A549 (cell line): ENCODE data around the gene GNE. TPM values are rescaled to one million over a fixed set of nuclear protein-coding genes. Genes with fewer than 3 reads are reported as not detected.

Experiments
- ATAC-seq, 2 experiments: fragments of 200-7000 bp in 1 of 2; fragments of >200 bp in 1 of 2; cut with Nextera tagmentation in 1 of 2; cut with Tn5 transposase in 1 of 2; 3 replicates each; pipeline versions ENCODE4 v1.8.0 to v1.9.1; 2018 to 2020; ENCODE audit warnings: mild to moderate bottlenecking in 1 of 2, moderate library complexity in 1 of 2
- CTCF ChIA-PET: fragments of 300-600 bp; sonication (Branson Sonifier 250); formaldehyde crosslinking; extraction: SDS; loops from one replicate; lab custom pipeline; 2021; ENCODE audit warnings: antibody characterized with exemption, inconsistent platforms; lab: Yijun Ruan, JAX
- POLR2A ChIA-PET: fragments of 350-600 bp; formaldehyde crosslinking; extraction: SDS; loops from one replicate; lab custom pipeline; 2021; ENCODE audit warnings: antibody characterized with exemption, inconsistent platforms; lab: Yijun Ruan, JAX
- DNase-seq, 2 experiments: peaks; one replicate each; pipeline versions ENCODE4 v3.0.0 to v3.0.0-alpha.2; 2011 to 2016; ENCODE audit warnings: low read depth in 1 of 2, low spot score in 1 of 2
- FAIRE-seq: peaks from 2 replicates; lab custom pipeline; 2011; peaks lifted over from hg19 to GRCh38; lab: Jason Lieb, UNC
- H3K27ac ChIP-seq, 2 experiments: fragments of >200 bp; sonication (Bioruptor Twin); formaldehyde crosslinking; 3 replicates each; pipeline ENCODE4 v1.5.1; 2016 to 2017
- H3K4me1 ChIP-seq: fragments of >200 bp; sonication (Bioruptor Twin); formaldehyde crosslinking; 3 replicates; pipeline ENCODE4 v1.6.1; 2016
- H3K4me2 ChIP-seq: fragments of >200 bp; sonication (Bioruptor Twin); formaldehyde crosslinking; 3 replicates; pipeline ENCODE4 v1.6.1; 2016
- H3K4me3 ChIP-seq: fragments of >200 bp; sonication (Bioruptor Twin); formaldehyde crosslinking; 3 replicates; pipeline ENCODE4 v1.5.1; 2016
- H3K9me3 ChIP-seq: fragments of >200 bp; sonication (Bioruptor Twin); formaldehyde crosslinking; 3 replicates; pipeline ENCODE4 v1.6.1; 2016
- BHLHE40 ChIP-seq: IDR thresholded peaks from 2 replicates; pipeline ENCODE4 v1.6.1; 2012; ENCODE audit warnings: low read depth, low read length, inconsistent platforms
- CBX8 ChIP-seq: fragments of 200-600 bp; sonication (generic); IDR thresholded peaks from 2 replicates; pipeline ENCODE4 v1.6.1; 2016
- CHD2 ChIP-seq: fragments of 150-350 bp; IDR thresholded peaks from 2 replicates; pipeline ENCODE4 v1.6.1; 2014; ENCODE audit warnings: low read length; ENCODE audit not compliant: partially characterized antibody
- CHD4 ChIP-seq: fragments of 200-600 bp; sonication (generic); IDR thresholded peaks from 2 replicates; pipeline ENCODE4 v1.6.1; 2016; ENCODE audit warnings: antibody characterized with exemption, mild to moderate bottlenecking, borderline replicate concordance
- EHF ChIP-seq: fragments of 250-450 bp; sonication (Bioruptor Pico); IDR thresholded peaks from 2 replicates; pipeline ENCODE4 v1.5.0; 2020; ENCODE audit warnings: mild to moderate bottlenecking
- FOSB ChIP-seq: fragments of 250-450 bp; sonication (Bioruptor Pico); IDR thresholded peaks from 2 replicates; pipeline ENCODE4 v1.5.0; 2020; ENCODE audit warnings: mild to moderate bottlenecking, moderate library complexity
- FOXS1 ChIP-seq: fragments of 250-450 bp; sonication (Bioruptor Pico); IDR thresholded peaks from 2 replicates; pipeline ENCODE4 v1.5.0; 2020; ENCODE audit warnings: mild to moderate bottlenecking, moderate library complexity
- HDAC2 ChIP-seq: fragments of 200-600 bp; sonication (generic); IDR thresholded peaks from 2 replicates; pipeline ENCODE4 v1.6.1; 2016
- HEYL ChIP-seq: fragments of 250-450 bp; sonication (Bioruptor Pico); IDR thresholded peaks from 2 replicates; pipeline ENCODE4 v1.8.0; 2021; ENCODE audit warnings: mild to moderate bottlenecking, moderate library complexity
- HOXA7 ChIP-seq: fragments of 250-450 bp; sonication (Bioruptor Pico); IDR thresholded peaks from 2 replicates; pipeline ENCODE4 v1.5.0; 2020; ENCODE audit warnings: mild to moderate bottlenecking, moderate library complexity
- JUN ChIP-seq, 2 experiments: fragments of >200 bp; sonication (Bioruptor Twin); formaldehyde crosslinking; IDR thresholded peaks; 2 replicates in 1 of 2; 3 replicates in 1 of 2; pipeline ENCODE4 v1.6.1; 2016 to 2017
- KDM1A ChIP-seq: fragments of 200-600 bp; sonication (generic); IDR thresholded peaks from 2 replicates; pipeline ENCODE4 v1.6.1; 2016; ENCODE audit warnings: low read depth, mild to moderate bottlenecking
- MAFK ChIP-seq: fragments of 450-650 bp; IDR thresholded peaks from 2 replicates; pipeline ENCODE4 v1.6.1; 2014; ENCODE audit not compliant: partially characterized antibody
- MAZ ChIP-seq: fragments of 150-350 bp; IDR thresholded peaks from 2 replicates; pipeline ENCODE4 v1.6.1; 2014; ENCODE audit warnings: antibody characterized with exemption, low read depth, low read length, borderline replicate concordance
- NPAS2 ChIP-seq: fragments of 250-450 bp; sonication (Bioruptor Pico); IDR thresholded peaks from 2 replicates; pipeline ENCODE4 v1.8.0; 2022; ENCODE audit warnings: mild to moderate bottlenecking, moderate library complexity, borderline replicate concordance
- NR3C1 ChIP-seq: fragments of >200 bp; sonication (Bioruptor Twin); formaldehyde crosslinking; IDR thresholded peaks from 3 replicates; pipeline ENCODE4 v1.6.1; 2017
- POLR2A ChIP-seq: IDR thresholded peaks from 2 replicates; pipeline ENCODE4 v1.6.1; 2012; ENCODE audit warnings: mild to moderate bottlenecking, low read length
- RARB ChIP-seq: fragments of 250-450 bp; sonication (Bioruptor Pico); IDR thresholded peaks from 2 replicates; pipeline ENCODE4 v1.8.0; 2021; ENCODE audit warnings: mild to moderate bottlenecking, moderate library complexity
- RCOR1 ChIP-seq: fragments of 150-350 bp; IDR thresholded peaks from 2 replicates; pipeline ENCODE4 v1.6.1; 2014; ENCODE audit warnings: antibody characterized with exemption, low read length, low read depth
- SMC3 ChIP-seq: fragments of >200 bp; sonication (Bioruptor Twin); formaldehyde crosslinking; IDR thresholded peaks from 3 replicates; pipeline ENCODE4 v1.6.1; 2018; ENCODE audit warnings: inconsistent platforms
- TFCP2L1 ChIP-seq: fragments of 250-450 bp; sonication (Bioruptor Pico); IDR thresholded peaks from 2 replicates; pipeline ENCODE4 v1.5.0; 2021; ENCODE audit warnings: mild to moderate bottlenecking
- TP53 ChIP-seq: fragments of 250-450 bp; sonication (Bioruptor Pico); IDR thresholded peaks from 2 replicates; pipeline ENCODE4 v1.5.0; 2021; ENCODE audit warnings: mild to moderate bottlenecking, moderate library complexity
- ZC3H11A ChIP-seq: fragments of 450-650 bp; IDR thresholded peaks from 2 replicates; pipeline ENCODE4 v1.6.1; 2014; ENCODE audit warnings: antibody characterized with exemption, mild to moderate bottlenecking
- ZFP36 ChIP-seq: fragments of 450-650 bp; IDR thresholded peaks from 2 replicates; pipeline ENCODE4 v1.6.1; 2014; ENCODE audit warnings: borderline replicate concordance; ENCODE audit not compliant: partially characterized antibody
- ZSCAN20 ChIP-seq: fragments of 250-450 bp; sonication (Bioruptor Pico); IDR thresholded peaks from 2 replicates; pipeline ENCODE4 v1.8.0; 2022; ENCODE audit warnings: mild to moderate bottlenecking, moderate library complexity
- WGBS: methylation state at CpG from one replicate; pipeline ENCODE4 v1.1.6; 2017; ENCODE audit errors: missing lambda C conversion rate; 5-methylcytosine and 5-hydroxymethylcytosine counted together
- polyA plus RNA-seq, 4 experiments: library from polyadenylated mRNA; depleted of rRNA in 3 of 4; stranded (reverse); fragments of >200 nt; fragmentation: RNase III in 1 of 4; extraction: RNeasy Plus Mini Kit Qiagen cat#74134 plus additional on column Dnase treatment in 1 of 4; gene quantifications; 2 replicates in 3 of 4; 3 replicates in 1 of 4; pipeline ENCODE4 v1.2.3, GENCODE V29; 2011 to 2017
- TF ChIP-seq, protein P1 (sequence below): fragments of >200 bp; sonication (Bioruptor Twin); formaldehyde crosslinking; IDR thresholded peaks from 3 replicates; pipeline ENCODE4 v1.5.1; 2016
- TF ChIP-seq, protein P2 (sequence below): IDR thresholded peaks from 2 replicates; pipeline ENCODE4 v1.6.1; 2012
- TF ChIP-seq, protein P3 (sequence below): fragments of 200-600 bp; sonication (generic); IDR thresholded peaks from 2 replicates; pipeline ENCODE4 v1.6.1; 2016; ENCODE audit warnings: antibody characterized with exemption, mild to moderate bottlenecking, moderate library complexity
- TF ChIP-seq, protein P4 (sequence below): fragments of >200 bp; sonication (Bioruptor Twin); formaldehyde crosslinking; IDR thresholded peaks from 3 replicates; pipeline ENCODE4 v1.6.1; 2016

Gene GNE
- polyA plus RNA-seq, 2 of the 4 experiments (the other 2 are of a cell fraction): 23.0 to 32.9 TPM

DNA sequence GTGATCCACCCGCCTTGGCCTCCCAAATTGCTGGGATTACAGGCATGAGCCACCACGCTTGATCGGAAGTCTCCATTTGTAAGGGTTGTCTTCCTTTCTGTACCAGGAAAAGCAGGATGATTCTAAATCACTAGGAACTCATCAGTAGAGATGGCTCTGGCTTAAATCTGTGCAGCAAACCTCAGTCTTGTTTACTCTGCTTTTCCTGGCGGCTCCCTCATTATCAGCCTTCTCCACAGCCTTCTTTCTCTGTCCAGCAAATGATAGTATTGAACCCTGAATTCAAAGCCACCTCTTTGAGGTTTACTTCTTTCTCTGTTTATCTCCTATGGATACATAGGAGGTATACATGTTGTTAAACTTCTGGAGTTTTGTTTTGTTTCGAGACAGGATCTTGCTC, 43.0 kb upstream of the GNE start:
- no peak overlapping the region for H3K4me3 ChIP-seq
- H3K27ac ChIP-seq: peak overlapping the region in 1 of 2 experiments; percentile 25; a peak in 1 of 6 replicates
- no peak for TF ChIP-seq MAFK
- TF ChIP-seq, protein P1, sequence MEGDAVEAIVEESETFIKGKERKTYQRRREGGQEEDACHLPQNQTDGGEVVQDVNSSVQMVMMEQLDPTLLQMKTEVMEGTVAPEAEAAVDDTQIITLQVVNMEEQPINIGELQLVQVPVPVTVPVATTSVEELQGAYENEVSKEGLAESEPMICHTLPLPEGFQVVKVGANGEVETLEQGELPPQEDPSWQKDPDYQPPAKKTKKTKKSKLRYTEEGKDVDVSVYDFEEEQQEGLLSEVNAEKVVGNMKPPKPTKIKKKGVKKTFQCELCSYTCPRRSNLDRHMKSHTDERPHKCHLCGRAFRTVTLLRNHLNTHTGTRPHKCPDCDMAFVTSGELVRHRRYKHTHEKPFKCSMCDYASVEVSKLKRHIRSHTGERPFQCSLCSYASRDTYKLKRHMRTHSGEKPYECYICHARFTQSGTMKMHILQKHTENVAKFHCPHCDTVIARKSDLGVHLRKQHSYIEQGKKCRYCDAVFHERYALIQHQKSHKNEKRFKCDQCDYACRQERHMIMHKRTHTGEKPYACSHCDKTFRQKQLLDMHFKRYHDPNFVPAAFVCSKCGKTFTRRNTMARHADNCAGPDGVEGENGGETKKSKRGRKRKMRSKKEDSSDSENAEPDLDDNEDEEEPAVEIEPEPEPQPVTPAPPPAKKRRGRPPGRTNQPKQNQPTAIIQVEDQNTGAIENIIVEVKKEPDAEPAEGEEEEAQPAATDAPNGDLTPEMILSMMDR: no peak
- TF ChIP-seq JUN (IDR thresholded peaks at IDR 0.05): no peak
- TF ChIP-seq TP53 (CRISPR knock-in tag): no peak
- TF ChIP-seq CHD2: no peak
- no peak for TF ChIP-seq MAZ
- TF ChIP-seq KDM1A: no peak
- no peak for TF ChIP-seq CBX8
- TF ChIP-seq FOSB (CRISPR knock-in tag): no peak
- no peak for TF ChIP-seq SMC3
- no peak for TF ChIP-seq NPAS2
- TF ChIP-seq NR3C1: no peak
- TF ChIP-seq HEYL (CRISPR knock-in tag): no peak
- no peak overlapping the region for H3K4me2 ChIP-seq
- H3K4me1 ChIP-seq: peaks cover 26% of the 10 kb centered on the region
- FAIRE-seq: no peak
- no peak for ATAC-seq
- WGBS: 93% methylated on average over 5 of the region's 5 CpGs
- ChIA-PET CTCF (interaction anchor here (0.6 to 2.1 kb wide), 4 partner anchors 17 to 674 kb away, joined by 3 to 6 read pairs (median 4); no protein-coding TSS in a partner anchor), POLR2A (no interaction called here)
- no peak for DNase-seq
- H3K9me3 ChIP-seq: no peaks in the 10 kb centered on the region

DNA sequence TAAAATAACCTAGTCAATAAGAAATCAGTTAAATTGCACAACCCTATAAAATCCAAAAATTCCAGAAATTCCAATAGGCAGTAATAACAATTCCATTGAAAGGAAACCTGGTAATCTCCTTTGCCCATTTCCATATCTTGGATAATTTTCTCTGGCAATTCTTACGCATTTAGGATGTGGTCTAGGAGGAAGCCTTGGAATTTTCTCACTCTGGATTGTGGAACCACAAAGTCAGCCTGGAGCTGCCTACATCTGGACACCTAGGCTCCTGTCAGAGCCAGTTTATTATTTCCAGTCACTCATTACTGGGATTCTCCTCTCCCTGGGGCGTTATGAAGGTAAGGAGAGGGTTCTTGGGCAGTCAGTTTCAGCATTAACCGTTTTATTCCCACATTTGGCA, 40.3 kb upstream of the GNE start:
- CTCF ChIA-PET: no interaction called here
- WGBS: 76% methylated on average over 3 of the region's 3 CpGs
- peak overlapping the region in 1 of 2 experiments; percentile 48; a peak in 1 of 6 replicates for H3K27ac ChIP-seq

More for the DNA sequence above, 40.3 kb upstream of the GNE start:
- TF ChIP-seq ZFP36: no peak
- TF ChIP-seq, protein P2, sequence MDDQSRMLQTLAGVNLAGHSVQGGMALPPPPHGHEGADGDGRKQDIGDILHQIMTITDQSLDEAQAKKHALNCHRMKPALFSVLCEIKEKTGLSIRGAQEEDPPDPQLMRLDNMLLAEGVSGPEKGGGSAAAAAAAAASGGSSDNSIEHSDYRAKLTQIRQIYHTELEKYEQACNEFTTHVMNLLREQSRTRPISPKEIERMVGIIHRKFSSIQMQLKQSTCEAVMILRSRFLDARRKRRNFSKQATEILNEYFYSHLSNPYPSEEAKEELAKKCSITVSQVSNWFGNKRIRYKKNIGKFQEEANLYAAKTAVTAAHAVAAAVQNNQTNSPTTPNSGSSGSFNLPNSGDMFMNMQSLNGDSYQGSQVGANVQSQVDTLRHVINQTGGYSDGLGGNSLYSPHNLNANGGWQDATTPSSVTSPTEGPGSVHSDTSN: no peak
- no peak for TF ChIP-seq BHLHE40
- no peak for TF ChIP-seq CHD4
- no peak for TF ChIP-seq HOXA7
- TF ChIP-seq, protein P1: no peak
- no peak for TF ChIP-seq ZSCAN20 (CRISPR knock-in tag)
- TF ChIP-seq, protein P3, sequence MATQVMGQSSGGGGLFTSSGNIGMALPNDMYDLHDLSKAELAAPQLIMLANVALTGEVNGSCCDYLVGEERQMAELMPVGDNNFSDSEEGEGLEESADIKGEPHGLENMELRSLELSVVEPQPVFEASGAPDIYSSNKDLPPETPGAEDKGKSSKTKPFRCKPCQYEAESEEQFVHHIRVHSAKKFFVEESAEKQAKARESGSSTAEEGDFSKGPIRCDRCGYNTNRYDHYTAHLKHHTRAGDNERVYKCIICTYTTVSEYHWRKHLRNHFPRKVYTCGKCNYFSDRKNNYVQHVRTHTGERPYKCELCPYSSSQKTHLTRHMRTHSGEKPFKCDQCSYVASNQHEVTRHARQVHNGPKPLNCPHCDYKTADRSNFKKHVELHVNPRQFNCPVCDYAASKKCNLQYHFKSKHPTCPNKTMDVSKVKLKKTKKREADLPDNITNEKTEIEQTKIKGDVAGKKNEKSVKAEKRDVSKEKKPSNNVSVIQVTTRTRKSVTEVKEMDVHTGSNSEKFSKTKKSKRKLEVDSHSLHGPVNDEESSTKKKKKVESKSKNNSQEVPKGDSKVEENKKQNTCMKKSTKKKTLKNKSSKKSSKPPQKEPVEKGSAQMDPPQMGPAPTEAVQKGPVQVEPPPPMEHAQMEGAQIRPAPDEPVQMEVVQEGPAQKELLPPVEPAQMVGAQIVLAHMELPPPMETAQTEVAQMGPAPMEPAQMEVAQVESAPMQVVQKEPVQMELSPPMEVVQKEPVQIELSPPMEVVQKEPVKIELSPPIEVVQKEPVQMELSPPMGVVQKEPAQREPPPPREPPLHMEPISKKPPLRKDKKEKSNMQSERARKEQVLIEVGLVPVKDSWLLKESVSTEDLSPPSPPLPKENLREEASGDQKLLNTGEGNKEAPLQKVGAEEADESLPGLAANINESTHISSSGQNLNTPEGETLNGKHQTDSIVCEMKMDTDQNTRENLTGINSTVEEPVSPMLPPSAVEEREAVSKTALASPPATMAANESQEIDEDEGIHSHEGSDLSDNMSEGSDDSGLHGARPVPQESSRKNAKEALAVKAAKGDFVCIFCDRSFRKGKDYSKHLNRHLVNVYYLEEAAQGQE: no peak
- no peak for TF ChIP-seq EHF (CRISPR knock-in tag)
- no peak for TF ChIP-seq HDAC2
- TF ChIP-seq RCOR1: no peak
- TF ChIP-seq POLR2A: no peak
- TF ChIP-seq JUN (IDR thresholded peaks at IDR 0.05): no peak
- TF ChIP-seq TP53 (CRISPR knock-in tag): no peak
- TF ChIP-seq FOXS1 (CRISPR knock-in tag): no peak
- no peak for TF ChIP-seq TFCP2L1
- no peak for TF ChIP-seq ZC3H11A
- TF ChIP-seq, protein P4, sequence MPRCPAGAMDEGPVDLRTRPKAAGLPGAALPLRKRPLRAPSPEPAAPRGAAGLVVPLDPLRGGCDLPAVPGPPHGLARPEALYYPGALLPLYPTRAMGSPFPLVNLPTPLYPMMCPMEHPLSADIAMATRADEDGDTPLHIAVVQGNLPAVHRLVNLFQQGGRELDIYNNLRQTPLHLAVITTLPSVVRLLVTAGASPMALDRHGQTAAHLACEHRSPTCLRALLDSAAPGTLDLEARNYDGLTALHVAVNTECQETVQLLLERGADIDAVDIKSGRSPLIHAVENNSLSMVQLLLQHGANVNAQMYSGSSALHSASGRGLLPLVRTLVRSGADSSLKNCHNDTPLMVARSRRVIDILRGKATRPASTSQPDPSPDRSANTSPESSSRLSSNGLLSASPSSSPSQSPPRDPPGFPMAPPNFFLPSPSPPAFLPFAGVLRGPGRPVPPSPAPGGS: no peak
- TF ChIP-seq RARB (CRISPR knock-in tag): no peak
- peaks cover 16% of the 10 kb centered on the region for H3K4me1 ChIP-seq
- no peaks in the 10 kb centered on the region for H3K9me3 ChIP-seq
- no peak for FAIRE-seq
- H3K4me3 ChIP-seq: no peak overlapping the region
- DNase-seq: no peak
- POLR2A ChIA-PET: no interaction called here
- no peak overlapping the region for H3K4me2 ChIP-seq
- no peak for ATAC-seq
